ENCODE data around the gene LDAH.
A peak's percentile ranks its signal among the peaks of the same experiment; 100 is the strongest.

The LDAH gene

GRCh38 chr2:20664071-20664390 lies 158.9 kb downstream of the LDAH start:
- H3K4me3 ChIP-seq (ENCODE audit: low read length) = no peak overlapping the region
- no peak for TF ChIP-seq CTCF (IDR thresholded peaks at IDR 0.05; ENCODE audit: insufficient read depth, low read depth, low read length, missing control alignments)
- no peak for DNase-seq (ENCODE audit: low read depth)

GRCh38 chr2:20663196-20664070 lies 159.5 kb downstream of the LDAH start:
- TF ChIP-seq CTCF (IDR thresholded peaks at IDR 0.05; ENCODE audit: insufficient read depth, low read depth, low read length, missing control alignments) = no peak
- DNase-seq (ENCODE audit: low read depth) = peak; percentile 32
- no peak overlapping the region for H3K4me3 ChIP-seq (ENCODE audit: low read length)

GRCh38 chr2:20662308-20662937 lies 160.5 kb downstream of the LDAH start:
- no peak for TF ChIP-seq CTCF (IDR thresholded peaks at IDR 0.05; ENCODE audit: insufficient read depth, low read depth, low read length, missing control alignments)
- no peak for DNase-seq (ENCODE audit: low read depth)
- H3K4me3 ChIP-seq (ENCODE audit: low read length) = no peak overlapping the region

- no peak overlapping the region for H3K4me3 ChIP-seq (ENCODE audit: low read length)
- peak; percentile 99 for TF ChIP-seq CTCF (IDR thresholded peaks at IDR 0.05; ENCODE audit: insufficient read depth, low read depth, low read length, missing control alignments)
- peak; percentile 82 for DNase-seq (ENCODE audit: low read depth)
Observed at GRCh38 chr2:20661421-20662307, 161.2 kb downstream of the LDAH start.

- no peak for TF ChIP-seq CTCF (IDR thresholded peaks at IDR 0.05; ENCODE audit: insufficient read depth, low read depth, low read length, missing control alignments)
- H3K4me3 ChIP-seq (ENCODE audit: low read length) = no peak overlapping the region
- peak; percentile 92 for DNase-seq (ENCODE audit: low read depth)
Observed at GRCh38 chr2:20660506-20661420, 162.1 kb downstream of the LDAH start.

Measured in epithelial cell of esophagus (primary cell).